ENCODE results near the gene MRNIP.
"Not testable (repeated sequence)": the region's sequence is repeated elsewhere in the genome, so short reads cannot be mapped to it uniquely, and the experiment has no call there.

MRNIP gene

DNA sequence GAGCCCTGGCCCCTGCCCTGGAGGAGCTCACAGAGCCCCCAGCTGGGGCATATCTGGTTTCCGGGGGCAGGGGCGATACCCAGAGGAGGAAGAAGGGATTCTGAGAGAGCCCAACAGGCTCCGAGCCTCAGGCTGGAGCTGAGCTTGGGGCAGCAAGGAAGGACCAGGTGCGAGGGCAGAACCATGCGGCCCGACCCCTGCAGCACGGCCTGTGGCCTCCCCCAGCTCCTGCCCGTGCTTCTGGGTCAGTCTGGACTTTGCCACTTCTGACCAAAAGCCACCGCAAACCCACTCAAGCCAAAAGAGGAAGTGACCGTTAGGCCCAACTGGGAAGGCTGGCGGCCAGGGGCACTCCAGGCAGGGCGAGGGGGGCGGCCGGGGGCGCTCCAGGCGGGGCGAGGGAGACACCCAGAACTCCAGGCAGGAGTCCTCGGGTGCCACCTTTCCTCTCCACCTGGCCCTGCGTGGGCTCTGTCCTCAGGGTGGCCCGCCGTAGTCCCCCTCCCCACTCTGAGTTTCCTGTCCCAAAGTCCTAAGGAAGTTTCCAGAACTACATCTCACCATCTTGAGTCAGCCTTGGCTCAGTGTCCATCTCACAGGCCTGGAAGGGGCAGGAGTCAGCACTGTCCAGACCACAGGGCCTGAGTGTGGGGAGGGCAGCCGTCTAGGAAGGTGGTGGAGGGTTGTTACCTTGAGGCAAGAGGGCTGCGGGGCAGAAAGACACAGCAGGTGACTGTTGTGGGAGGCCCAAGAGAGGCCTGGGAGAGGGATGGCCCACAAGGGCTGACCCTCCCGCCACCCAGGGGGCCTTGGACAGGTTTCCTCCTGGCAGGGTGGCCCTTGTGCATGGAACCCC is 65.8 kb downstream of the MRNIP start:
- no peak for DNase-seq (ENCODE audit: low read depth, low spot score)

DNA sequence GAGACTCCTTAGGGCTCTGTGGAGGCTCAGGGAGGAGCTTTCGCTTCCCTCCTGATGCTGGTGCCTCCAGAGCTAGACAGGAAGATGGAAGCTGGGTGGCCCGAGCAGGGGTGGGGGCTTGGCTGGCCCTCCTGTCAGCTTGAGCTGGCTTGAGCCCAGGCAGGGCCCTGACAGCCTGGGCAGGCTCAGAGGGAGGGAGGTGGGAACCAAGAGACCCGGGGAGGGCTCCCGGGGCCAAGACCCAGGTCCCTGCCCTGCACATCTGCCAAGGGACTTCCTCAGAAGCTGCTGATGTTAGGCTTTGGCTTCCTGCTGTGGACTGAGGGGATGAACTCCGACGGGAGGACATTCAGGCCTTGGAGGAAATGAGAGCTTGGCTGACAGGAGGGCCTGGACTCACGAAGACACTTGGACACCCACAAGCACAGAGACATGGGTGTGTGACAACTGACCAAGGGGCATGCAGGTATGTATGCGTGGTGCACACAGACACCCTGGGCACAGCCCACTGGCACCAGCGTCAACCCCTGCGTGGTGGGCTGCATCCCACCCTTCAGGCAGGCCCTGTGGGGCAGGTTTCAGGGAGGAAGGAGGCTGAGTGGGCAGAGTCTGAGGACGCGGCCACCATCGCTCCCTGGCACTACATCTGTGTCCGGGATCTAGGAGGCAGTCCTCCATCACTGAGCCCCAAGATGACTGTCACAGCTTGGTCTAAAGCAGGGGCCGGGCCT is 66.6 kb downstream of the MRNIP start:
- no peak for DNase-seq (ENCODE audit: low read depth, low spot score)

GRCh38 chr5:179789278-179789677 is 69.3 kb downstream of the MRNIP start:
- not testable (repeated sequence) for DNase-seq (ENCODE audit: low read depth, low spot score)

GRCh38 chr5:179788193-179788854 is 70.3 kb downstream of the MRNIP start:
- DNase-seq (ENCODE audit: low read depth, low spot score), result no peak

Data from astrocyte of the hippocampus (primary cell).